CD14-positive monocyte (primary cell): ENCODE measurements around the gene HHIPL1. TPM values are rescaled to one million over a fixed set of nuclear protein-coding genes. Genes with fewer than 3 reads are reported as not detected.

Experiments used
- DNase-seq, 3 donors: peaks; one replicate each; pipeline ENCODE4 v3.0.0-alpha.2; 2011 to 2022
- H2AFZ ChIP-seq: 2 replicates; pipeline ENCODE4 v1.6.0; 2012; ENCODE audit warnings: mild to moderate bottlenecking, low read depth, low read length, inconsistent platforms; ENCODE audit not compliant: insufficient read depth, poor library complexity, severe bottlenecking
- H3K27ac ChIP-seq, 2 donors: 1 replicate in 1 of 2; 2 replicates in 1 of 2; pipeline ENCODE4 v1.5.1; 2012 to 2013; ENCODE audit warnings: low read length in 2 of 2, control low read depth in 1 of 2, inconsistent platforms in 1 of 2, low read depth in 1 of 2, mild to moderate bottlenecking in 1 of 2
- H3K27me3 ChIP-seq, 2 donors: one replicate each; pipeline versions ENCODE4 v1.6.0 to v1.6.1; 2011 to 2013; ENCODE audit warnings: low read length in 2 of 2; ENCODE audit not compliant: control insufficient read depth in 2 of 2, insufficient read depth in 2 of 2
- H3K36me3 ChIP-seq, 2 donors: replicated peaks in 1 of 2; 1 replicate in 1 of 2; 2 replicates in 1 of 2; pipeline versions ENCODE4 v1.5.1 to v1.6.1; 2012 to 2013; ENCODE audit warnings: low read length in 2 of 2, control low read depth in 1 of 2, inconsistent platforms in 1 of 2, mild to moderate bottlenecking in 1 of 2; ENCODE audit not compliant: insufficient read depth in 2 of 2, control insufficient read depth in 1 of 2
- H3K4me1 ChIP-seq, 2 donors: 1 replicate in 1 of 2; 2 replicates in 1 of 2; pipeline versions ENCODE4 v1.5.1 to v1.6.1; 2012 to 2013; ENCODE audit warnings: low read length in 2 of 2, control low read depth in 1 of 2, inconsistent platforms in 1 of 2, mild to moderate bottlenecking in 1 of 2, moderate library complexity in 1 of 2; ENCODE audit not compliant: insufficient read depth in 2 of 2, control insufficient read depth in 1 of 2
- H3K4me2 ChIP-seq: replicated peaks from 2 replicates; pipeline ENCODE3; 2012; ENCODE audit warnings: low read length, moderate library complexity, mild to moderate bottlenecking; ENCODE audit not compliant: poor library complexity, severe bottlenecking; ENCODE audit errors: extremely low read depth
- H3K4me3 ChIP-seq, 3 experiments: fragments of 200-600 bp in 1 of 3; sonication (generic) in 1 of 3; replicated peaks in 1 of 3; 1 replicate in 2 of 3; 2 replicates in 1 of 3; pipeline ENCODE4 v1.5.1; 2011 to 2013; ENCODE audit warnings: low read length in 3 of 3, mild to moderate bottlenecking in 3 of 3, control low read depth in 2 of 3, low read depth in 2 of 3, inconsistent platforms in 1 of 3, moderate library complexity in 1 of 3
- H3K79me2 ChIP-seq: 2 replicates; pipeline ENCODE4 v1.6.0; 2012; ENCODE audit warnings: mild to moderate bottlenecking, control low read depth, inconsistent platforms, low read length, moderate library complexity; ENCODE audit not compliant: insufficient read depth
- H3K9ac ChIP-seq: 2 replicates; pipeline ENCODE4 v1.6.0; 2017; ENCODE audit warnings: low read length, mild to moderate bottlenecking; ENCODE audit not compliant: insufficient read depth, poor library complexity, severe bottlenecking
- H3K9me3 ChIP-seq, 2 donors: replicated peaks in 1 of 2; 1 replicate in 1 of 2; 2 replicates in 1 of 2; pipeline versions ENCODE4 v1.5.1 to v1.6.1; 2012 to 2013; ENCODE audit warnings: low read length in 2 of 2, control low read depth in 1 of 2; ENCODE audit not compliant: control insufficient read depth in 1 of 2, insufficient read depth in 1 of 2
- H4K20me1 ChIP-seq: 2 replicates; pipeline ENCODE4 v1.6.0; 2012; ENCODE audit warnings: mild to moderate bottlenecking, low read length, control low read depth, moderate library complexity; ENCODE audit not compliant: insufficient read depth
- H3K27ac Mint-ChIP-seq, 7 donors: one replicate each; pipeline ENCODE4 v1.8.0; 2020; ENCODE audit warnings: mild to moderate bottlenecking in 7 of 7, mixed read lengths in 7 of 7, moderate library complexity in 6 of 7, inconsistent platforms in 2 of 7
- H3K27me3 Mint-ChIP-seq, 3 donors: one replicate each; pipeline ENCODE4 v1.8.0; 2021 to 2022; ENCODE audit warnings: low read depth in 3 of 3, mild to moderate bottlenecking in 3 of 3, mixed read lengths in 3 of 3, moderate library complexity in 3 of 3, inconsistent platforms in 1 of 3
- H3K36me3 Mint-ChIP-seq, 2 donors: one replicate each; pipeline ENCODE4 v1.8.0; 2020; ENCODE audit warnings: mixed read lengths in 2 of 2, inconsistent platforms in 1 of 2, mild to moderate bottlenecking in 1 of 2
- H3K4me1 Mint-ChIP-seq: one replicate; pipeline ENCODE4 v1.8.0; 2020; ENCODE audit warnings: mild to moderate bottlenecking, mixed read lengths
- H3K4me3 Mint-ChIP-seq, 2 donors: one replicate each; pipeline ENCODE4 v1.8.0; 2020; ENCODE audit warnings: mild to moderate bottlenecking in 2 of 2, mixed read lengths in 2 of 2, moderate library complexity in 1 of 2
- H3K9me3 Mint-ChIP-seq, 7 donors: one replicate each; pipeline ENCODE4 v1.8.0; 2020 to 2022; ENCODE audit warnings: mixed read lengths in 7 of 7, mild to moderate bottlenecking in 6 of 7, moderate library complexity in 6 of 7, inconsistent platforms in 2 of 7
- WGBS: methylation state at CpG from one replicate; pipeline ENCODE4 v1.1.5; 2013; ENCODE audit warnings: missing lambda C conversion rate; ENCODE audit not compliant: insufficient coverage; 5-methylcytosine and 5-hydroxymethylcytosine counted together
- intact Hi-C, 2 donors: fragments of 100-400 bp; cut with micrococcal nuclease; formaldehyde crosslinking; loops; one replicate each; pipeline versions ENCODE4 v1.15.0 to v1.15.1; 2023
- polyA plus RNA-seq, 3 donors: library from polyadenylated mRNA; depleted of rRNA in 1 of 3; unstranded in 2 of 3; stranded (reverse) in 1 of 3; fragments of 300-500 nt in 2 of 3; fragments of >200 nt in 1 of 3; fragmentation: Illumina TruSeq in 2 of 3; gene quantifications; 1 replicate in 2 of 3; 2 replicates in 1 of 3; pipeline ENCODE4 v1.2.3, GENCODE V29; 2012 to 2021
- TF ChIP-seq, protein P1 (sequence below): fragments of 200-600 bp; IDR thresholded peaks from one replicate; pipeline ENCODE4 v1.8.0; 2022; ENCODE audit warnings: antibody characterized with exemption, mild to moderate bottlenecking

The HHIPL1 gene
- polyA plus RNA-seq, 3 donors = 0.09 TPM; not detected in 2

DNA sequence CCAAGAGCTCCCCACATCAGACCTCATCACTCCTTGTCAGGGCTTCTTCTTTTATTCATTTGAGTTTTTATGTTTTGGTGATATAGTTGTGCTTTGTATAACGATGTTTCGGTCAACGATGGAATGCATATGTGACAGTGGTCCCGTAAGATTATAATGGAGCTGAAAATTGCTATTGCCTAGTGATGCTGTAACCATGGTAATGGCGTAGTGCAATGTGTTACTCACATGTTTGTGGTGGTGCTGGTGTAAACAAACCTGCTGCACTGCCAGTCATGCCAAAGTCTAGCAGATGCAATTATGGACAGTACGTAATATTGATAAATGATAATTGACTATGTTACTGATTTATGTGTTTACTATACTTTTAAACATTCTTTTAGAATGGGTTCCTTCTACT, 55.5 kb downstream of the HHIPL1 start:
- Histone ChIP-seq H3K4me3 (no peak overlapping the region), H4K20me1 (no peaks in the 10 kb centered on the region), H3K27ac (no peak overlapping the region), H3K9me3 (peaks cover 21% of the 10 kb centered on the region in 2 donors), H3K9ac (no peak overlapping the region), H3K4me1 (no peaks in the 10 kb centered on the region), H2AFZ (no peak overlapping the region), H3K4me2 (no peak overlapping the region), H3K79me2 (no peaks in the 10 kb centered on the region), H3K27me3 (peaks cover 3 to 6% of the 10 kb centered on the region in 2 donors), H3K36me3 (no peaks in the 10 kb centered on the region)
- no peak overlapping the region for H3K4me3 Mint-ChIP-seq
- no peak for DNase-seq
- peaks cover 5% of the 10 kb centered on the region for H3K4me1 Mint-ChIP-seq
- H3K9me3 Mint-ChIP-seq = peaks cover 13 to 30% (median 23%) of the 10 kb centered on the region in 7 donors
- WGBS = 100% methylated on average over 5 of the region's 6 CpGs
- TF ChIP-seq, protein P1, sequence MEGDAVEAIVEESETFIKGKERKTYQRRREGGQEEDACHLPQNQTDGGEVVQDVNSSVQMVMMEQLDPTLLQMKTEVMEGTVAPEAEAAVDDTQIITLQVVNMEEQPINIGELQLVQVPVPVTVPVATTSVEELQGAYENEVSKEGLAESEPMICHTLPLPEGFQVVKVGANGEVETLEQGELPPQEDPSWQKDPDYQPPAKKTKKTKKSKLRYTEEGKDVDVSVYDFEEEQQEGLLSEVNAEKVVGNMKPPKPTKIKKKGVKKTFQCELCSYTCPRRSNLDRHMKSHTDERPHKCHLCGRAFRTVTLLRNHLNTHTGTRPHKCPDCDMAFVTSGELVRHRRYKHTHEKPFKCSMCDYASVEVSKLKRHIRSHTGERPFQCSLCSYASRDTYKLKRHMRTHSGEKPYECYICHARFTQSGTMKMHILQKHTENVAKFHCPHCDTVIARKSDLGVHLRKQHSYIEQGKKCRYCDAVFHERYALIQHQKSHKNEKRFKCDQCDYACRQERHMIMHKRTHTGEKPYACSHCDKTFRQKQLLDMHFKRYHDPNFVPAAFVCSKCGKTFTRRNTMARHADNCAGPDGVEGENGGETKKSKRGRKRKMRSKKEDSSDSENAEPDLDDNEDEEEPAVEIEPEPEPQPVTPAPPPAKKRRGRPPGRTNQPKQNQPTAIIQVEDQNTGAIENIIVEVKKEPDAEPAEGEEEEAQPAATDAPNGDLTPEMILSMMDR = no peak
- peaks cover 2 to 15% (median 4%) of the 10 kb centered on the region in 3 donors for H3K27me3 Mint-ChIP-seq
- peaks cover 0 to 4% of the 10 kb centered on the region in 2 donors for H3K36me3 Mint-ChIP-seq
- no peak overlapping the region for H3K27ac Mint-ChIP-seq
- intact Hi-C loops = no loop called here

DNA sequence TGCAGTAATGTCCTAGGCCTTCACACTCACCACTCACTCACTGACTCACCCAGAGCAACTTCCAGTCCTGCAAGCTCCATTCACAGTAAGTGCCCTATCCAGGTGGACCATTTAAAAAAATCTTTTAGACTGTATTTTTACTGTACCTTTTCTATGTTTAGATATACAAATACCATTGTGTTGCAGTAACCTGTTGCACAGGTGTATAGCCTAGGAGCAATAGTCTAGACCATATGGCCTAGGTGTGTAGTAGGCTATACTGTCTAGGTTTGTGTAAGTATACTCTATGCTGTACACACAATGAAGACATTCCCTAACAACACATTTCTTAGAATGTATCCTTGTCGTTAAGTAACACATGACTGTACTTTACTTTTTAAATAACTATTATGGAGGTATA, 56.3 kb downstream of the HHIPL1 start:
- DNase-seq = no peak
- intact Hi-C loops = no loop called here
- Mint-ChIP-seq H3K4me3 (no peak overlapping the region), H3K27me3 (peaks cover 2 to 15% (median 2%) of the 10 kb centered on the region in 3 donors), H3K36me3 (peaks cover 0 to 4% of the 10 kb centered on the region in 2 donors), H3K4me1 (peaks cover 5% of the 10 kb centered on the region), H3K27ac (no peak overlapping the region), H3K9me3 (peaks cover 13 to 35% (median 22%) of the 10 kb centered on the region in 7 donors)
- H2AFZ ChIP-seq = no peak overlapping the region
- H3K36me3 ChIP-seq = no peaks in the 10 kb centered on the region
- no peak overlapping the region for H3K4me3 ChIP-seq
- no peak overlapping the region for H3K9ac ChIP-seq
- TF ChIP-seq, protein P1 = no peak
- H3K27me3 ChIP-seq = peaks cover 3 to 6% of the 10 kb centered on the region in 2 donors
- H3K4me2 ChIP-seq = no peak overlapping the region
- H4K20me1 ChIP-seq = no peaks in the 10 kb centered on the region
- WGBS = no CpG with 5 or more reads among the region's 1 CpG
- no peak overlapping the region for H3K27ac ChIP-seq
- no peaks in the 10 kb centered on the region for H3K79me2 ChIP-seq
- H3K9me3 ChIP-seq = peaks cover 21 to 26% of the 10 kb centered on the region in 2 donors
- H3K4me1 ChIP-seq = no peaks in the 10 kb centered on the region
